Measurements from ENCODE around the gene TMCO4. TPM values are rescaled to one million over a fixed set of nuclear protein-coding genes. Genes with fewer than 3 reads are reported as not detected.

Gene TMCO4
- total and polyA plus RNA-seq, 2 donors (not counting 3 experiments of a cell fraction or from before 2014, with no cell fraction given) = 7.6 to 10.3 TPM

DNA sequence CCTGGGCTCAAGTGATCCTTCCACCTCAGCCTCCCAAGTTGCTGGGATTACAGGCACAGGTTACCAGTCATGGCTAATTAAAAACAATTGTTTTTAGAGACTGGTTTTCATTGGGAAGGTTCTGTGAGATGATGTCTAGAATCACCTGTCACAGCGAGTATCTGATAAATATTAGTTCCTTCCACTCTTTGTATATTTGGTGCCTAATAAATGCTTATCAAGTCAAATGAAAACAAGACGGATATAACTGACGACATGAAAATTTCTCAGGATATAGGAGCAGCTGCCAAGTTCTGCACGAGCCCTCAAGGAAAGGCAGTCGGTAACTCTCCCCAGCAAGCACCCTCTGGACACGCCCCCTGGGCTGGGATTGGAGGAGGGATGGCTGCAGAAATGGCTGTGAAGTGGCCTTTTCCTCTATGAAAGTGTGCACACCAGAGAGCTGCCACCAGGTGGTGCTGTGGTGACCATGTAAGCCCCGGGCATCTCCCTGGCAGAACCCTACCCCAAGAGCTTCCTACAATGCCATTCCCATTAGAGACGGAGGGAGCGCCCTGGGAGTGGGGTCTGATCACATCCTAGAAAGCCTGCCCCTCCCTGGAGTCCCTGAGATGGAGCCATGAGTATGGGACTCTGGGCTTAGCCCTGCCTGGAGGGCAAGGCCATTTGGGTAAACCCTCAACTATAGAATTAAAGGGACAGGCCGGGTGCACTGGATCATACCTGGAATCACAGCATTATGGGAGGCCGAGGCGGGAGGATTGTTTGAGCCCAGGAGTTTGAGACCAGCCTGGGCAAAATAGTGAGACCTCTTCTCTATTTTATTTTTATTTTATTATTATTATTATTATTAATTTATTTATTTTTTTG lies 84.1 kb downstream of the TMCO4 start:
- H3K9me1 ChIP-seq (replicated peaks; ENCODE audit: control insufficient read depth, extremely low read depth, insufficient read depth, low read length) = no peaks in the 10 kb centered on the region
- no peak overlapping the region for H3K4me2 ChIP-seq (ENCODE audit: insufficient read depth, low read length)
- H3K27ac ChIP-seq (ENCODE audit: insufficient read depth, low read depth, low read length) = no peak overlapping the region
- H3K4me1 ChIP-seq (ENCODE audit: control insufficient read depth, extremely low read depth, insufficient read depth, low read length) = no peaks in the 10 kb centered on the region
- no peaks in the 10 kb centered on the region for H3K36me3 ChIP-seq (ENCODE audit: control insufficient read depth in 2 of 2, extremely low read depth in 1 of 2, insufficient read depth in 2 of 2, low read length in 2 of 2)
- H4K20me1 ChIP-seq (replicated peaks; ENCODE audit: control insufficient read depth, extremely low read depth, insufficient read depth, low read length) = no peaks in the 10 kb centered on the region
- POLR2A ChIA-PET = no interaction called here
- no peak overlapping the region for H3K9ac ChIP-seq (replicated peaks; ENCODE audit: extremely low read depth, insufficient read depth, low read length)
- intact Hi-C loops (cut with micrococcal nuclease) = loop anchor here (1.0 kb wide), 4 partner anchors 47 to 437 kb away; partner anchors contain the start of gene OTUD3
- TF ChIP-seq POLR2A (IDR thresholded peaks at IDR 0.05; ENCODE audit: low read depth, low read length) = no peak
- TF ChIP-seq, protein P1, sequence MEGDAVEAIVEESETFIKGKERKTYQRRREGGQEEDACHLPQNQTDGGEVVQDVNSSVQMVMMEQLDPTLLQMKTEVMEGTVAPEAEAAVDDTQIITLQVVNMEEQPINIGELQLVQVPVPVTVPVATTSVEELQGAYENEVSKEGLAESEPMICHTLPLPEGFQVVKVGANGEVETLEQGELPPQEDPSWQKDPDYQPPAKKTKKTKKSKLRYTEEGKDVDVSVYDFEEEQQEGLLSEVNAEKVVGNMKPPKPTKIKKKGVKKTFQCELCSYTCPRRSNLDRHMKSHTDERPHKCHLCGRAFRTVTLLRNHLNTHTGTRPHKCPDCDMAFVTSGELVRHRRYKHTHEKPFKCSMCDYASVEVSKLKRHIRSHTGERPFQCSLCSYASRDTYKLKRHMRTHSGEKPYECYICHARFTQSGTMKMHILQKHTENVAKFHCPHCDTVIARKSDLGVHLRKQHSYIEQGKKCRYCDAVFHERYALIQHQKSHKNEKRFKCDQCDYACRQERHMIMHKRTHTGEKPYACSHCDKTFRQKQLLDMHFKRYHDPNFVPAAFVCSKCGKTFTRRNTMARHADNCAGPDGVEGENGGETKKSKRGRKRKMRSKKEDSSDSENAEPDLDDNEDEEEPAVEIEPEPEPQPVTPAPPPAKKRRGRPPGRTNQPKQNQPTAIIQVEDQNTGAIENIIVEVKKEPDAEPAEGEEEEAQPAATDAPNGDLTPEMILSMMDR (IDR thresholded peaks at IDR 0.05; ENCODE audit: extremely low read depth in 1 of 2, insufficient read depth in 1 of 2, low read depth in 1 of 2, low read length in 2 of 2) = peak; percentile 96 to 98
- H3K9me3 ChIP-seq (replicated peaks; ENCODE audit: control insufficient read depth, insufficient read depth, low read length) = no peaks in the 10 kb centered on the region
- DNase-seq (ENCODE audit: low read depth, low spot score) (peak; percentile 97), FAIRE-seq (peak; percentile 99)
- CTCF ChIA-PET = interaction anchor here (0.6 to 2.8 kb wide), 29 partner anchors 9 to 737 kb away, joined by 3 to 36 read pairs (median 5); partner anchors contain the start of genes OTUD3 and RNF186
- H2AFZ ChIP-seq (ENCODE audit: low read depth, low read length) = peak overlapping the region; percentile 25
- dilution Hi-C loops (cut with MboI; ENCODE audit: extremely low pct_ligation_motif_present, low sequenced_read_pairs) = no loop called here
- no TSS peak for BruUV-seq (replicated peaks)
- H3K27me3 ChIP-seq (ENCODE audit: control insufficient read depth in 2 of 2, insufficient read depth in 2 of 2, low read length in 2 of 2) = no peaks in the 10 kb centered on the region
- H3K79me2 ChIP-seq (ENCODE audit: control insufficient read depth, insufficient read depth, low read length) = no peaks in the 10 kb centered on the region
- H3K4me3 ChIP-seq (replicated peaks in 1 of 3; ENCODE audit: insufficient read depth in 1 of 3, low read depth in 1 of 3, low read length in 3 of 3) = no peak overlapping the region

DNA sequence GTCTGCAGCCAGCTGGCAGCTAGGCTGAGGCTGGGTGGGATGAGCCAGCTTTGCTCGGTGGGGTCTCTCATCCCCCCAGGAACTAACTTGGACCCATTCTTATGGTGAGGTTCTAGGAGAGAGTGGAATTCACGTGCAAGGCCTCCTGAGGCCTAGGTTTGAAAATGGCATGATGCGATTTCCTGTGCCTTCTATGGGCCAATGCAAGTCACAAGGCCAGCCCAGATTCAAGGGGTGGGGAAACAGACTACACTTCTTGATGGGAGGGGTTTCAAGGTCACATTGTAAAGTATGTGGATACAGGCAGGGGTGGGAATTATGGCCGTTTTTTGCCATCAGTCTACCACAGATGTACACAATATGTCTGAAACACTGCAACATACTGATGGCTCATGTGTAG lies 86.8 kb downstream of the TMCO4 start:
- BruUV-seq (replicated peaks) = no TSS peak
- no peak for FAIRE-seq
- intact Hi-C loops (cut with micrococcal nuclease) = no loop called here

More for the DNA sequence above, 86.8 kb downstream of the TMCO4 start:
- H3K79me2 ChIP-seq (ENCODE audit: control insufficient read depth, insufficient read depth, low read length) = no peaks in the 10 kb centered on the region
- H2AFZ ChIP-seq (ENCODE audit: low read depth, low read length) = no peak overlapping the region
- POLR2A ChIA-PET = no interaction called here
- CTCF ChIA-PET = interaction anchor here (1.0 to 1.1 kb wide), 2 partner anchors 9 to 51 kb away, joined by 3 to 5 read pairs; no protein-coding TSS in a partner anchor
- H3K36me3 ChIP-seq (ENCODE audit: control insufficient read depth in 2 of 2, extremely low read depth in 1 of 2, insufficient read depth in 2 of 2, low read length in 2 of 2) = no peaks in the 10 kb centered on the region
- no peaks in the 10 kb centered on the region for H4K20me1 ChIP-seq (replicated peaks; ENCODE audit: control insufficient read depth, extremely low read depth, insufficient read depth, low read length)
- H3K4me2 ChIP-seq (ENCODE audit: insufficient read depth, low read length) = no peak overlapping the region
- H3K4me1 ChIP-seq (ENCODE audit: control insufficient read depth, extremely low read depth, insufficient read depth, low read length) = no peaks in the 10 kb centered on the region
- dilution Hi-C loops (cut with MboI; ENCODE audit: extremely low pct_ligation_motif_present, low sequenced_read_pairs) = no loop called here
- no peak for TF ChIP-seq GATA2 (IDR thresholded peaks at IDR 0.05; ENCODE audit: insufficient read depth, insufficient read length, low read depth, low read length)
- no peak for TF ChIP-seq POLR2A (IDR thresholded peaks at IDR 0.05; ENCODE audit: low read depth, low read length)
- no peak for TF ChIP-seq MYC (IDR thresholded peaks at IDR 0.05; ENCODE audit: low read depth, low read length)
- TF ChIP-seq EZH2 (IDR thresholded peaks at IDR 0.05; ENCODE audit: borderline replicate concordance, low read depth, low read length, severe bottlenecking) = no peak
- TF ChIP-seq, protein P2, sequence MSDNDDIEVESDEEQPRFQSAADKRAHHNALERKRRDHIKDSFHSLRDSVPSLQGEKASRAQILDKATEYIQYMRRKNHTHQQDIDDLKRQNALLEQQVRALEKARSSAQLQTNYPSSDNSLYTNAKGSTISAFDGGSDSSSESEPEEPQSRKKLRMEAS (IDR thresholded peaks at IDR 0.05; ENCODE audit: insufficient read depth, insufficient read length) = no peak
- TF ChIP-seq JUN (IDR thresholded peaks at IDR 0.05; ENCODE audit: borderline replicate concordance, insufficient read depth, insufficient read length, low read depth) = no peak
- TF ChIP-seq, protein P1 (IDR thresholded peaks at IDR 0.05; ENCODE audit: extremely low read depth in 1 of 2, insufficient read depth in 1 of 2, low read depth in 1 of 2, low read length in 2 of 2) = no peak
- no peak for TF ChIP-seq POLR2AphosphoS5 (IDR thresholded peaks at IDR 0.05; ENCODE audit: insufficient read depth, low read depth, low read length)
- no peak for TF ChIP-seq FOS (IDR thresholded peaks at IDR 0.05; ENCODE audit: borderline replicate concordance, insufficient read depth, low read length)
- no peaks in the 10 kb centered on the region for H3K9me1 ChIP-seq (replicated peaks; ENCODE audit: control insufficient read depth, extremely low read depth, insufficient read depth, low read length)
- no peak overlapping the region for H3K4me3 ChIP-seq (replicated peaks in 1 of 3; ENCODE audit: insufficient read depth in 1 of 3, low read depth in 1 of 3, low read length in 3 of 3)
- DNase-seq (ENCODE audit: low read depth, low spot score) = no peak
- no peaks in the 10 kb centered on the region for H3K9me3 ChIP-seq (replicated peaks; ENCODE audit: control insufficient read depth, insufficient read depth, low read length)
- H3K27ac ChIP-seq (ENCODE audit: insufficient read depth, low read depth, low read length) = no peak overlapping the region
- H3K9ac ChIP-seq (replicated peaks; ENCODE audit: extremely low read depth, insufficient read depth, low read length) = no peak overlapping the region
- H3K27me3 ChIP-seq (ENCODE audit: control insufficient read depth in 2 of 2, insufficient read depth in 2 of 2, low read length in 2 of 2) = no peaks in the 10 kb centered on the region
